Right forelimb (tissue), 1 donor: ENCODE measurements around the gene SLC17A9.
"Not testable (repeated sequence)": the region's sequence is repeated elsewhere in the genome, so short reads cannot be mapped to it uniquely, and the experiment has no call there.

Experiments
- DNase-seq: peaks from one replicate; pipeline ENCODE4 v3.0.0-alpha.2; 2018

The SLC17A9 gene

DNA sequence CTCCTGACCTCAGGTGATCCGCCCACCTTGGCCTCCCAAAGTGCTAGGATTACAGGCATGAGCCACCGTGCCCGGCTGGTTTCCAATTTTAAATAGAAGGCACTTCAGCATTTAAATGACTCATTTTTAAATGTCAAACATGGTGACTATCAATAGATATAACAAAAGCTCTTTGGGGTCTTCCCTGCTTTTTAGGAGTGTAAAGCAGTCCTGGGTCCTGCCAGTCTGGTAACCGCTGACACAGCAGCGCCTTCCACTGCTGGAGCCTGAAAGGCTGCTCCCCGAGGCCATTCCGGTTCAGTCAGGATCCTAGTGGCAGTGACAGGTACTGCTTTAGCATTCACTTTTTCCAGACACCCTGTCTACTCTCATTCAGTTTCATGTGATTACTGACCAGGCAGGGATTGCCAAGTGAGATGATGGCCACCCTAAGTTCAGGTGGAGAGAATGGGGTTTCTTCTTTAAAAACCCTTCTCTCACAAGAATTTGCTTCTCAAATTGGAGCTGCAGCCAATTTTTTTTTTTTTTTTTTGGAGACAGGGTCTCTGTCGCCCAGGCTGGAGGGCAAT, 31.3 kb upstream of the SLC17A9 start:
- no peak for DNase-seq

DNA sequence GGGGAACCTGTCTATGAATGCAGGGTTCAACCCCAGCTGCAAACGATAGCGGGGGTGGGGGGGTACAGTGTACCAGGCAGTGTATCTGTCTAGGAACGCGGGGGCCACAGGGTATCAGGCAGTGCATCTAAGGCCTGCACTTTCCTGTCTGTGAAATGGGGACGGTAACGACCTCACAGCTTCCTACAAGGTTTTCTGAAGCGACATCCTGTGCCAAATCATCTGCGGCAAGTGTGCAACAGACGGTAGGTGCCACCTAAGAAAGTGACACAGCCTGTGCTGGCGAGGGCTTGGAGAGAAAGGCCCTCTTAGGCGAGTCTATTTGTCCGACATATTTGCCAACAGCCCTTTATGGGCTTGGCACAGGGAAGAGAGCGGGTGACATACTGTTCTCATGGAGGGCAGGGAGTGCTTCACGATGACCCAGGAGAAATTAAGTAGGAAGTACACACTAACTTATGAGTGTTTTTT, 30.0 kb upstream of the SLC17A9 start:
- no peak for DNase-seq

DNA sequence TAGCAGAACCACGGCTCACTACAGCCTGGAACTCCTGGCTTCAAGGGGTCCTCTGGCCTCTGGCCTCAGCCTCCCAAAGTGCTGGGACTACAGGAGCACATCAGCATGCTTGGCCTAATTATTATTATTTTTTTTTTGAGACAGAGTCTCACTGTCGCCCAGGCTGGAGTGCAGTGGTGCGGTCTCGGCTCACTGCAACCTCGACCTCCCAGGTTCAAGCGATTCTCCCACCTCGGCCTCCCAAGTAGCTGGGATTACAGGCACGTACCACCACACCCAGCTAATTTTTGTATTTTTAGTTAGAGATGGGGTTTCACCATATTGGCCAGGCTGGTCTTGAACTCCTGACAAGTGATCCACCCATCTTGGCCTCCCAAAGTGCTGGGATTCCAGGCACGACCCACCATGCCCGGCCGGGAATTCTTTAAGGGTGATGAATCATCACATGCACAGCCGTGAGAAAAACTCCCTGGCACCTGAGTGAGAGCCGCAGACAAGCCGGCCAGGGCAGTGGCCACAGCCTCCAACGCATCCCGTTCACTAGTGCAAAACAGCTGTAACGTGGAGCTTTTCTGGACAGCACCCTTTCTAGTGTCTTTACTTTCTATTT, 29.3 kb upstream of the SLC17A9 start:
- not testable (repeated sequence) for DNase-seq

DNA sequence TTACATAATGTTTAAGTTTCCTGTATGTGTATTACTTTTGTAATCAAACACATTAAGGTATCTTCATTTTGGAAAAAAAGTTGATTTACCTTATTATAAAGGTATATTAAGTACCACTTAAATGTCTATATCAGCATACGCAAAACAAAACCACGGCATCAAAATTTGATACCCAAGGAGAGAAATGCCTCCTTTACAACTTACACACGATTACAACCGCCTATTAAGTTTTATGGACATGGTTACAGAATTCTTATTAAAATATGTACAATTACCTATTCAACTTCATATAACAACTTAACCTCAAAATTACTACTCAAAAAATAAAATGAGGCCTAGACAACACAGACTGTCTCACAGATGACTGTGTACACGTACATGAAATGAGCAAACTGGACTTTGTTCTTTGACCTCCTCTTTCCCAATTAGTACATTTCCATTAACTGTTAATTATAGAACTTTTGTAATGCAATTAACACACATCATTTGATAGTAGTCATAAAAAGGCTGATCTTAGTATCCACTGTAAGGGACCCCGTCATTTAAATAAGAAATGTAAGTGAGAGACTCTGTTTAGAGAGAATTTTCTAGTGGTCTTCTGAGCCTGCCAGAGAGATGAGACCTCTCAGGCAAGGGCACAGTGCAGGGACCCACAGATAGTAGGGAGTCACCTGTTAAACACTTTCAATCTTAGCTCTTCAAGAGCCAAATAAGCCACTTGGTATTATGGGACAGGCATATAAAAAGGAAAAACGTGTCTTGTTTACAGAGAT, 28.7 kb upstream of the SLC17A9 start:
- no peak for DNase-seq

DNA sequence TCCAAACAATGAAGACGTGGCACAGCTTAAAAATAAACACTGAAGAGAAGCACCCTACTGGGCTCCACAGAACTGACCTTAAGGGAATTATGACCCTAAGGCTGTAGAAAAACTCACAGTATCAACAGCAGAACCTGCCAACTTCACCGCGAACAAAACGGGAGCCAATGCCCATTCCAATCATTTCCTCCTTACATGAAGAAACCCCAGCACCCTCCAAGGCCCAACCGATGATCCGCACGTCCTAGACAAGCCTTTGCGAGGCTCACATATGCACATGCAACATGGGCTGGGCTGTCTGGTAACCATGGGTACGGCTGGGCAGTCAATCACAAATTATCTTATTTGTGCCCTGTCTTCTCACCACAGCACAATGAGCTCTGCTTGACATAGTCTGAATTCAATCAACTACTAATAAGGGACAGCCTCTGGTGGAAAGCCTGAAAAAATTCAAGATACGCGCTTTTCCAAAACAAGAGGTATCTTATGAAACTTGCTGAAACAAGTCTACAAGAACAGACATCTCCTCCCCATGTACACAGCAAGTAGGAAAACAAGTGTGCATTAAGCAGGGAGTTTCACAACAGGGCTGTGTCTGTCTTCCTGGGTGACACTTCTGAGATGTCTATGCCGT, 27.9 kb upstream of the SLC17A9 start:
- no peak for DNase-seq

DNA sequence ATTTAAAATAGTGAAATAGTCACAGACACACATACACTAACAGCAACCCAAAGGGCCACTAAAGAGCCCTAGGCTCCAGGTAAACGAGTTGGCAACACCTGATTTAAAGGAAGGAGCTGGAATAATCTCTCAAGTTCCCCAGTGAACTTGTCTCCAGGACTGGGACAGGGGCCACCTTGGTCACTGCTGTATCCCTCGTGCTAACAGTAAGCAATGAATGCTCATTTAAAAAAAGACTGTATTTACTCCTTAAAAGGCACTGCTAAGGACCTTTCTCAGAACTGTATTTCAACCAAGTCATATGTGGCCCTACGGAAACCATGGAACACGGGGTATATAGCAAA, 27.5 kb upstream of the SLC17A9 start:
- DNase-seq: no peak

DNA sequence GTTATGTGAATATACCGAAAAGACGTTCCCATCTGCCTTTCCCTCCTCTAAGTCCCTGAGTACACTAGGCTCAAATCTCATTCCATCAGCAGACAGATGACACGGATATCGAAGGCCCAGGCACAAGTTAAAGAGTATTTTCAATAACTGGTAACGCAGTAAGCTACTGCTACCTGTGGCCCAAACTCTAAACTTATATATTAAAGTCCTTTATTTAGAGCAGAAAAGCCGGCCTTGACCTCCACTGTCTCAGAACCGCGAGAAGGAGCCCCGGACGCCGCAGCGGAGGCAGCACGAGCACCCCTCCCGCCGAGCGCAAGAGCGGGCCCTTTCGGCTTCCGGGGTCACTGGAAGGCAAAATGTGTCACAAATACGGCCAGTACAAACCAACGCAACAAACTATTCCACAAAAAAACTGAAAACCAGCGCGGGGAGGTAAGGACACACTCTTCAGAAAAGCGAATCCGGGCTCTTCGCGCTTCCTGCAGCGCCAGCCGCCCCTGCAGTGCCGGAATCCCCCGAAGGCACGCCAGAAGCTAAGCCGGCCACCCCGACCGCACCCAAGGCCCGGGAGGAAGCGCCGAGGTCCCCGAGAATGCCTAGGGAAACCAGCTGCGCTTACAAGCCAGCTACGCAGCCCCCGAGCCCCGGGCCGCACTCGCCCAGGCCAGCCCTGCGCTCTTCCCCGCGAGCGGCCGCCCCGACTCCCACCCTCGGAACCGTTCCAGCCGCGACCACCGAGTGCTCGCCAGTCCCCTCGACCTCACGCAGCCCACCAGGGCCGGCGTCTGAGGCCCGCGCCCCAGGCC, 26.9 kb upstream of the SLC17A9 start:
- DNase-seq: peak; percentile 68

DNA sequence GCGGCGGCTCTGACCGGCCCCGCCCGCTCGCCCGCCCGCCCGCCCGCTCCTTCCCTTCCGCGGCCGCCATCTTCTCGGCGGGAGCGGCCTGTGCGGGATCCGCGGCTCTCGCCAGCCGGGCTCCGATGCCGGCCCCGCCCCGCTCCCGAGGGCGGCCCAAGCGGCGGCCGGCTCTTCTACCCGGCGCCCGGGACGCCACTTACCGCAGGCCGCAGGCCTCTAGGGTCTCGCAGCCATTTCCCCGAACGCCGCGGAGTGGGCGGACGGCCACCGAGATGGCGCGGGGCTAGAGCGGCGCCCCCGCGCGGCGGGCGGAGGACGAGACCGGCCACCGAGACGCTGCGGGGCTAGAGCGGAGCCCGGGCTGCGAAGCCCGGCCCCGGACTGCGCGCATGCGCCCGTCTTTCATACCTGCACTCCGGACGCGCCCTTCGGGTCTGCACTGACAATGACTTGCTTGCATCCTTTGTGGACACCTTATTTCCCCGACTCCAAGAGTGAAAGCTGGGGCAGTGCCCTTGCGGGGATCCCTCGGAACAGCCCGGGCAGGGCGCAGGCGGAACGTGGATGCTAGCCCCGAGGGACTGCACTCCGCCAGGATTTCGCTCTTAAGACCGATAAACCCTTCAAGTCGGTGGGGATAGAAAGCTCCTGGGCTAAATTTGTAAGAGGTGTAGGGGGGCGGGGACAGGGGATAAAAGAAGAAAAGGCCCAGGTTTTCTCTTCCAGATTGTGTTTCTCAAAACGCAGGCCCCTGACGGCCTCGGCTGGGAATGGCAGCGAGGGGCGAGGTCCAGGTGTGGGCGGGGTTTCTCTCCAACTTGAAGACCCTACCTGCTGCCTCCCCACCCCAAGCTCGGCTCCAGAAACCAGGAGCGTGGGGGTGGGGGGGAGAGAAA, 26.0 kb upstream of the SLC17A9 start, which contains the start of gene DIDO1:
Gene DIDO1, minus strand, starts transcription at position 277 of the 899 bp plus-strand sequence.
- peak; percentile 91 for DNase-seq

DNA sequence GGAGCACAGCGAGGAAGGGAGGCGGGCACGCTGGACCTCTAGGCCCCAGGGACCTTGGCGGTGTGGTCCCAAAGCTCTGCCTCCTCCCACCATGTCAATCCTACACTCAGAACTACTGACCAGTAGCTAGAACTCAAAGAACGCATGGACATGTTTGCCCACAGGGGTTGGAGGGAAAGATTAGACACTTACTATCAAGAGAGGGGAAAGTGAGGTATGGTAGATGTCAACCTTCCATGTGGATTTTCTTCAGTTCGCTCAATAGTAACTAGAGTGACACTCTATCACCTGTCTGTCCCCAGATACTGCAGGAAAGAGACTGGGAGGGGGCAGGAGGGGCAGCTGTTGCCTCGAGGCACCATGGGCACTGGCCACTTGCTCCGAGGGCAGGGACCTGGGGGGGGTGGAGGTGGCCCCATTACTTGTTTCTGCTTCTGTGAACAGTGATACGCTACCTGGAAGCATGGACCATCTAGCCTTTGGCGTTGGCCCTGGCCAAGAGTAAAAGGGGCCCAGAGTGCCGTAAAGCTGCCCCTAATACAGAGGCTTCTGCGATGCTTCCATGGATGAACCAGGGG, 25.3 kb upstream of the SLC17A9 start:
- no peak for DNase-seq

DNA sequence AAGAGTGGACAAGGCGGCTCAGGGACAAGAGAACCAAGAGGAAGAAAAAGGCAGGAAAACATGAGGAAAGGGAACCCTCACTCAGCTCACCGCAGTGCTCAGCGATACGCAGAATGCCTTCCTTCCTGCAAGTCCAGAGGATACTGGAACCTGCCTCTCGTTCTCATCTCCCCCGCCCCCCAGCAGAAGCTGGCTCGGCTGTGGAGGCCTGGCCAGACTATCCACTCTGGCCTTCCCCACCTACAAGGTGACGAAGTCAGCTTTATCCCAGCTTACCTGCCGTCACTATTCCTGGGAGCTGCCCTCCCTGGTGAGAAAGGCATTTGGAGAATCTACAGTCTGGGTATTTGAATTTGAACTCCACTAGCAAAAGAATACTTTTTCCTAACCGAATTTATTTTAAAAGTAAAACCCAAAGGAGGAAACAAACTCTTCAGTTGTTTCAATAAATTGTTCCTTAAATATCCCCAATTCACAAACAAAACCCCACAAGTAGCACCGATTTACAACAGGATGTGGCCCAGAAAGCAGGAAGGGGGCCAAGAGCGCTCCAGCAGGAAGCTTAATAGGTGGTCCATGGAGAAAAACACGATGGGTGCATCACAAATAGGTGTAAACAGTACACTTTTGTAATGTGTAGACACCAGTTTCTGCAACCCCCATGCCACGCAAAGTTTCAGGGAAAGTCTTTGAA, 24.1 kb upstream of the SLC17A9 start:
- no peak for DNase-seq

DNA sequence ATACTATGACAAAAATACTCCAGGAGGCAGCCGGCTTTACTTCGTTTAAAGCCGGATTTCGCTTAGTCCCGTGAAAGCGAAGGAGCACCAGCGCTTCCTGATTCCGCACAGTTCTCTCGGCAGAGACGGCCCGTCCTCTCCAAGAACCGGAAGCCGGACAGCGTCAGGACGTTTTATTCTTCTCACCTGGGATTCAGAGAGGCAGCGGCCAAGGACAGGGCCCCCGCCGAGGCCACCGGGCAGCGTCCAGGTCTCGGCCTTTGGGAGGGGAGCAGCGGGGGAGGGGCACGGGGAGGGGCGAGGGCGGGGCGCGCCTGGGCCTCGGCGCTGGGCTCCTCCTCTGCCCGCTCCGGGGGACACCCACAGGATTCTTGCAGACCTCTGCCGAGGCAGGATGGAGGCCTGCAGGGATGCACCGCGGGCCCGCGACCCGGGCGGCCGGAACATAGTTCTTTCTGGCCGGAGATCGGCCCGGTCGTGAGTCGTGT, 23.4 kb upstream of the SLC17A9 start:
- DNase-seq: peak; percentile 83

DNA sequence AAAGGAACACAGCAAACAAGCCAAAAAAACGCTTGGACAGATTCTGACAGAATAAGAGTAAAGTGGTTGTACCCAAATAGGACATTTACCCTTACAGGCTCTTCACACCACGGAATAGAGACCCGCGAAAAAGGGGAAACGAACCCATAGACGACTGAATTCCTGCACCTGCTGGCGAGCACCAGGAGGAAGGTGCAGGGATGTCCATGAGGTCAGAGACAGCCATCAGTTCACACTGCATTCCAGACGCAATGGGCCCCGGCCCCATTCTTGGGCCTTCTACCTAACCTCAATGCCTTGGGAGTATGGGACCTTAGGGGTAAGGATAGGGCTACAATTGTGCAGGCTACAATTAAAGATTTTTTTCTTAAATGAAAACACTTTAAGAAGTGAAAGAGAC, 21.0 kb upstream of the SLC17A9 start:
- no peak for DNase-seq

DNA sequence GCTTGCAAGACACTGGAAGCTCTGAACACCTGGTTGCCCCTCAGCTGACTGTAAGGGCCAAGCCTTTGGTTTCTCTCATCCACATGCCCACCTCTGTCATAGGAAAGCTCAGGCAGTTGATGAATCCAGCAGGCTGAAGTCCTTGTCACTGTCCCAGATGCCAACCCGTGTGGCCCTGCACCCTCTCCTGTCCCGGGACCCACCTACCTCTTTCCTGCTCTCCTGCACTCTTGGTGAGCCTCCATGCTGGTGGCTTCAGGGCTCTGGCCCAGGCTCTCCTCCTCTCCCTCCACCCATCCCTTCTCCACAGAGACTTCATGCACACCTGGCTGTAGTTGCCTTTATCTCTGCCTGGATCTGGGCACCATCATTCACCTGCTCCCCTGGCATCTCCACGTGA, 18.5 kb upstream of the SLC17A9 start:
- no peak for DNase-seq

DNA sequence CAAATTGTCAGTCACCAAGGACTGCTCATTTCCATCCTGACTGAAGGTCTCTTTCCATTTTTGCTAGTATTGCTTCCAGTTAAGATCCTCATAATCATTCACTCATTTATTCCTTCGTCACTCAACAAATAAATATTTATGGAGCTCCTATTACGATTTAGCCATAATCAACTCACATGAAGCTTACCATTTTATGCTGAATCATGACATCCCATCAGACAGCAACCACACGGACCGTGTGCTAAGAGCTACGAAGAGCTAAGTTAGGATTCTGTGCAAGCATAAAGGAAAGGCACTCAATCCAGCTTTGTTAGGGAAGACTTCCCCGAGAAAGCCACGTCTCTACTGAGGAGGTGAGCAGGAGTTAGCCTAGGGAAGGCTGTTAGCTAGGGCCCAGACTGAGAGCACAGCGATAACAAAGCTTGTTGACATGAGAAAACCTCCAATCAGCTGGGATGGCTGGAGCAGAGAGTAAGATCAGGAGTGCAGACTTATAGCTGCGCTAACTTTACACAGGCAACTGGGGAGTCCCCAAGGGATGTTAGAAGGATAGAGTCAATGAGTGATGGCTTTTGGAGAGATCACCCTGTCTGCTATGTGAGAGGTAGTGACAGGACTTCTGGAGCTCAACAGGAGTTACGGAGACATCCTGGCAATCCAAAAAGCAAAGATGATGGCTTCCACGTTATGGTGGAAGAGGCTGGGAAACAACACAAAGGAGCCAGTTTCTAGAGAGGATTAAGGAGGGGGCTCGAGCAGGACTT, 17.1 kb upstream of the SLC17A9 start:
- DNase-seq: no peak

DNA sequence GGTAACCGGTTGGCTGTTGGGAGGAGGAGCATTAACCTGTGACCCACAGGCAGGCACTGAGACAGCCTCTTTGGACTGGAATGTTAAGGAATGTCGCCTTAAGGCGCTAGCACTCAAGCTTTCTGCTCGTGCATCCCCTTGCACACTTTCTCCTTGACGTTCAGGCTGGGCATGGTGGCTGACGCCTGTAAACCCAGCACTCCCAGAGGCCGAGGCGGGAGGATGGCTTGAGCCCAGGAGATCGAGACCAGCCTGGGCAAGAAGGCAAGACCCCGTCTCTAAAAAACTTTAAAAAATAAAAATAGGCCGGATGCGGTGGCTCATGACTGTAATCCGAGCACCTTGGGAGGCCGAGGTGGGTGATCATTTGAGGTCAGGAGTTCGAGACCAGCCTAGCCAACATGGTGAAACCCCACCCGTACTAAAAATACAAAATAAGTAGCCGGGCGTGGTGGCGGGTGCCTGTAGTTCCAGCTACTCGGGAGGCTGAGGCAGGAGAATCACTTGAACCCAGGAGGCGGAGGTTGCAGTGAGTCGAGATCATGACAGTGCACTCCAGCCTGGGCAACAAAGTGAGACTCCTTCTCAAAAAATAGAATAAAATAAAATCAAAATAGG, 16.4 kb upstream of the SLC17A9 start:
- DNase-seq: no peak

DNA sequence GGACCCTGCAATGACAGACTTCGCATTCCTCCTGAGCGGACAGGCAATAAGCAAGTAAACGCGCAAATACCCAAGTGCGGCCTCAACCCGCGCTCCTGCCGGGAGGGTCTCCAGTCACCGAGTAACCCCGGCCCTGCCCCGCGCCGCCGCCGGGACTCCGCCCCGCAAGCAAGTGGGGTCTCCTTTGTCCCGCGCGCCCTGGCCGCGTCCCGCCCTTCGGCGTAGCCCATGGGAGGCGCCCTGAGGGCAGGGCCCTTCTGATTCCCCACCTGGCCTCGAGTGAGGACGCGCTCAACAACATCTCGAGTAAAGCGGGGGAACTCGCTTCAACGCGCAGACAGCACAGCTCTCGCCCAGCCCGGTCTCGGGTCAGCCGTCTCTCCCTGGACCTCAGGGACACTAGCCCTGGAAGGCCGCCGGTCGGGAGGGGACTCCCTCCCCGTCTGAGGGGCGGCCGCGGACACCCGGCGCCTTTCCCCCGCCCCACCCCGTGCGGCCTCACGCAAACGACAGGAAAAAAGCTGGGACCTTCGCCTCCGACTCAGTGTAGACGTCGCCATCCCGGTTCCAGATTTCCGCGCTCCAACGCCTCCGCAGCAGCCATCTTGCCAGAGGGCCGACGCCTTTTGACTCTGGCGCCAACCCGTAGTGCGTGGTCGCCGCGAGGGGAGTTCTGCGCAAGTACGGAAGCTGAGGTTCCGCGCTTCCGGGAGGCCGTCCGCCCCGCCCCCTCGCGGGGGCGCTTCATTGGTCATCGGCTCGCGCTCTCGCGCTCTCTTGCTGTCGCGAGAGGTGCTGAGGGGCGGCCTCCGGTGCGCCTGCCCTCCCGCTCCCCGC, 15.0 kb upstream of the SLC17A9 start:
- peak; percentile 98 for DNase-seq

DNA sequence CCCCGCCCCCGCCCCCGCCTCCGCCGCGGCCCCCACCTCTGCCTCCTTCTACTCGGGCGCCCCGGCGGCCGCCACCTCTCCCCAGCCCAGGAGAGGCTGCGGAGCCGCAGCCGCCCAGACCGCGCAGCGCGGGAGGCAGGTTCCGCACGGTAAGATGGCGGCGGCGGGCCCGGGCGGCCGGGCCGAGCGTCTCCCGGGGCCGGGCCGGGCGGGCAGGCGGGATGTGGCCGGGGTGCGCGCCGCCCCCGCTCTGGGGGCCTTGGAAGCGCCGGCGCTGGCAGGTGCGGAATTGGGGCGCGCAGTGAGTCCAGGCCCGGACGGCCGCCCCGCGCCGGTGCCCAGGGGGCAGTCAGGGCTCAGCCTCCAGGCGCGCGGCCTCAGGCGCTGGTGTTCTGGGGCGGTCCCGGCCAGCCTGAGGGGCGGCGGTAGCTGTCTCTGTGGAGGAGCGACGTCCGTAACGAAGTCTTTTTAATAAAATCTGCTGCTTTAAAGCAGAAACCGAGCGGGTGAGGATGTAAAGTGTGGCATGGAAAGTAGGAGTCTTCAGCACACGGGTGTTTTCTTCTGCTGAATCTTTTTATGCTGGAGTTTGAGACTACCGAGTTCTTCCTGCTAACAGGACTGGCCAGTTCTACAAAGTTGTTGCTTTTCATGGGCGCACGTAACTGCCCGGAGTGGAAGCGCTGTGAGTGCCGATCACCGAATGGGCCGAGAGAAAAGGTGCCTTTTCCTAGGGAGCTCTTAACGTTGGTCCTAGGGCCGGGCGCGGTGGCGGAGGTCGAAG, 14.2 kb upstream of the SLC17A9 start, which contains the start of gene GID8:
Gene GID8, plus strand, starts transcription at position 43 of the 784 bp plus-strand sequence. CDS start 3,356 bp downstream, outside the sequence.
- DNase-seq: peak; percentile 73
